Panc1 (cell line): ENCODE measurements around the gene ARPC5L. TPM values are rescaled to one million over a fixed set of nuclear protein-coding genes. Genes with fewer than 3 reads are reported as not detected.

Experiments used
- ATAC-seq: fragments of 200-7000 bp; cut with Tn5 transposase; 2 replicates; pipeline ENCODE4 v1.9.1; 2020; ENCODE audit warnings: mild to moderate bottlenecking, moderate library complexity
- BruUV-seq: library from RNA; stranded (reverse); fragments of 400-500 nt; replicated peaks from 2 replicates; lab custom pipeline; 2021; lab: Mats Ljungman, UMichigan
- CTCF ChIA-PET: fragments of 300-600 bp; sonication (Branson Sonifier 250); formaldehyde crosslinking; loops from one replicate; lab custom pipeline; 2022; ENCODE audit warnings: antibody characterized with exemption; lab: Charles Lee
- POLR2A ChIA-PET: fragments of 300-600 bp; sonication (Branson Sonifier 250); formaldehyde crosslinking; loops from one replicate; lab custom pipeline; 2022; ENCODE audit warnings: antibody characterized with exemption; lab: Charles Lee
- DNase-seq: peaks from one replicate; pipeline ENCODE4 v3.0.0-alpha.2; 2010; ENCODE audit warnings: low read depth, low spot score
- H3K27ac ChIP-seq: 2 replicates; pipeline ENCODE4 v1.5.1; 2011; ENCODE audit warnings: mild to moderate bottlenecking, low read length, inconsistent platforms
- H3K27me3 ChIP-seq: fragments of 200-500 bp; sonication (Bioruptor generic); 2 replicates; pipeline ENCODE4 v1.6.0; 2014; ENCODE audit warnings: low read length, inconsistent platforms; ENCODE audit not compliant: control insufficient read depth, insufficient read depth
- H3K36me3 ChIP-seq: fragments of 200-500 bp; sonication (Bioruptor generic); 2 replicates; pipeline ENCODE4 v1.5.1; 2014; ENCODE audit warnings: inconsistent platforms, mild to moderate bottlenecking, low read length, moderate library complexity; ENCODE audit not compliant: control insufficient read depth, insufficient read depth
- H3K4me1 ChIP-seq: 2 replicates; pipeline ENCODE4 v1.5.1; 2011; ENCODE audit warnings: inconsistent platforms, mild to moderate bottlenecking, low read length, moderate library complexity; ENCODE audit not compliant: control insufficient read depth, insufficient read depth
- H3K4me3 ChIP-seq, 2 experiments: 2 replicates each; pipeline ENCODE4 v1.5.1; 2011 to 2012; ENCODE audit warnings: low read depth in 2 of 2, low read length in 2 of 2, mild to moderate bottlenecking in 2 of 2, inconsistent platforms in 1 of 2, moderate library complexity in 1 of 2
- H3K9me3 ChIP-seq: fragments of 200-500 bp; sonication (Bioruptor generic); 2 replicates; pipeline ENCODE4 v1.5.1; 2014; ENCODE audit warnings: low read depth, mild to moderate bottlenecking, inconsistent platforms, low read length, moderate library complexity; ENCODE audit not compliant: control insufficient read depth, insufficient read depth
- CTCF ChIP-seq: fragments of 450-650 bp; IDR thresholded peaks from 2 replicates; pipeline ENCODE4 v1.5.1; 2017; ENCODE audit warnings: mild to moderate bottlenecking
- POLR2AphosphoS5 ChIP-seq: IDR thresholded peaks from 2 replicates; pipeline ENCODE4 v1.6.1; 2012; ENCODE audit warnings: mild to moderate bottlenecking, low read depth, low read length, moderate library complexity
- REST ChIP-seq, 2 experiments: IDR thresholded peaks; 2 replicates each; pipeline ENCODE4 v1.6.1; 2011 to 2012; ENCODE audit warnings: low read depth in 2 of 2, control low read depth in 1 of 2, low read length in 1 of 2, mild to moderate bottlenecking in 1 of 2, moderate library complexity in 1 of 2; ENCODE audit not compliant: insufficient read depth in 1 of 2
- SIN3A ChIP-seq: IDR thresholded peaks from 2 replicates; pipeline ENCODE4 v1.6.1; 2012; ENCODE audit warnings: low read depth, mild to moderate bottlenecking, low read length, moderate library complexity, borderline replicate concordance; ENCODE audit not compliant: insufficient read depth
- TCF7L2 ChIP-seq: IDR thresholded peaks from 2 replicates; pipeline ENCODE4 v1.6.1; 2011; ENCODE audit warnings: mild to moderate bottlenecking, low read depth, low read length, inconsistent platforms
- in situ Hi-C: cut with HindIII; loops from 2 replicates; pipeline ENCODE4 v1.10.0; 2016; ENCODE audit warnings: low sequenced_read_pairs, low pct_unique_long_range_greater_than_20kb
- intact Hi-C: fragments of 100-400 bp; cut with micrococcal nuclease; formaldehyde crosslinking; loops from one replicate; pipeline ENCODE4 v1.10.0; 2022; ENCODE audit not compliant: unreplicated experiment
- total RNA-seq: library from RNA; stranded (reverse); gene quantifications from one replicate; pipeline ENCODE4 v1.2.1, GENCODE V29; 2021; ENCODE audit not compliant: unreplicated experiment

ARPC5L gene
- total RNA-seq, 1 experiment from 2014 or later: 39.6 TPM

- Histone ChIP-seq H3K9me3 (no peaks in the 10 kb centered on the region), H3K36me3 (no peaks in the 10 kb centered on the region; the same call in 1 of the 2 replicates), H3K4me3 (no peak overlapping the region), H3K27me3 (no peaks in the 10 kb centered on the region), H3K4me1 (no peaks in the 10 kb centered on the region), H3K27ac (no peak overlapping the region)
- no TSS peak for BruUV-seq
- POLR2A ChIA-PET: no interaction called here
- CTCF ChIA-PET: no interaction called here
- in situ Hi-C loops (no loop called here), intact Hi-C loops (no loop called here)
- ATAC-seq: no peak
- no peak for TF ChIP-seq SIN3A
- no peak for TF ChIP-seq REST (IDR thresholded peaks at IDR 0.05; ENCODE audit: insufficient read depth in 1 of 2, low read depth in 2 of 2, low read length in 1 of 2)
- no peak for TF ChIP-seq TCF7L2
- no peak for TF ChIP-seq POLR2AphosphoS5
- no peak for TF ChIP-seq CTCF
- no peak for DNase-seq
These were observed 16.6 kb downstream of the ARPC5L start for GRCh38 chr9:124878518-124878917.

GRCh38 chr9:124879226-124879625 lies 17.3 kb downstream of the ARPC5L start:
- in situ Hi-C loops (no loop called here), intact Hi-C loops (no loop called here)
- POLR2A ChIA-PET: no interaction called here

More at GRCh38 chr9:124879226-124879625, 17.3 kb downstream of the ARPC5L start:
- ATAC-seq (no peak), DNase-seq (no peak)
- TF ChIP-seq CTCF (no peak), REST (IDR thresholded peaks at IDR 0.05; ENCODE audit: insufficient read depth in 1 of 2, low read depth in 2 of 2, low read length in 1 of 2) (no peak), TCF7L2 (no peak), POLR2AphosphoS5 (no peak), SIN3A (no peak)
- Histone ChIP-seq H3K9me3 (no peaks in the 10 kb centered on the region), H3K27me3 (no peaks in the 10 kb centered on the region), H3K36me3 (no peaks in the 10 kb centered on the region; the same call in 1 of the 2 replicates), H3K27ac (no peak overlapping the region), H3K4me3 (no peak overlapping the region), H3K4me1 (no peaks in the 10 kb centered on the region)
- BruUV-seq: no TSS peak
- CTCF ChIA-PET: no interaction called here
